Umbilical cord (tissue), 2 donors: ENCODE data around the gene ALS2. TPM values are rescaled to one million over a fixed set of nuclear protein-coding genes. Genes with fewer than 3 reads are reported as not detected.
A peak's percentile ranks its signal among the peaks of the same experiment; 100 is the strongest.

Experiments used
- DNase-seq: peaks from one replicate; pipeline ENCODE4 v3.0.0-alpha.2; 2015; ENCODE audit warnings: low spot score
- total RNA-seq: library from RNA; depleted of rRNA; stranded (reverse); fragments of >200 nt; gene quantifications from one replicate; pipeline ENCODE4 v1.2.3, GENCODE V29; 2014; ENCODE audit warnings: low replicate concordance; ENCODE audit not compliant: insufficient read depth

Gene ALS2
- total RNA-seq, 1 donor from 2014 or later, result 32.7 TPM

DNA sequence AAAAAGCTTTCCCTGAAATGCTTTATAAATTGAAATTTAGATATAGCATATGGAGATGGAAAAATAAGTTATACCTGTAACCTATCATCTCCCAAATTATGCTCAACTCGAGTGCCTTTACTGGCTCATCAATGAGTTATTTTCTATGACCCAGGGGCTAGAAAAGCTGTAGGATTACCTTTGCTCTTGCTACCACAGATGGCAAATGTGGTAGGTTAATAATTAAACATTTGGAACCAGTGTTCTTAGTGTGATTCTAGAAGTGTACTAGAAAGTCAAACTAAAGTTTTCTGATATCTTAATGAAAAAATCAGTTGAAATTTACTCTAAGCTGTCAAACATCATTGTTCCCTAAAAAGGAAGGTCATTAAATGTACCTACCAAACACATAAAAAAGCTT lies 22.5 kb downstream of the ALS2 start:
- no peak for DNase-seq

DNA sequence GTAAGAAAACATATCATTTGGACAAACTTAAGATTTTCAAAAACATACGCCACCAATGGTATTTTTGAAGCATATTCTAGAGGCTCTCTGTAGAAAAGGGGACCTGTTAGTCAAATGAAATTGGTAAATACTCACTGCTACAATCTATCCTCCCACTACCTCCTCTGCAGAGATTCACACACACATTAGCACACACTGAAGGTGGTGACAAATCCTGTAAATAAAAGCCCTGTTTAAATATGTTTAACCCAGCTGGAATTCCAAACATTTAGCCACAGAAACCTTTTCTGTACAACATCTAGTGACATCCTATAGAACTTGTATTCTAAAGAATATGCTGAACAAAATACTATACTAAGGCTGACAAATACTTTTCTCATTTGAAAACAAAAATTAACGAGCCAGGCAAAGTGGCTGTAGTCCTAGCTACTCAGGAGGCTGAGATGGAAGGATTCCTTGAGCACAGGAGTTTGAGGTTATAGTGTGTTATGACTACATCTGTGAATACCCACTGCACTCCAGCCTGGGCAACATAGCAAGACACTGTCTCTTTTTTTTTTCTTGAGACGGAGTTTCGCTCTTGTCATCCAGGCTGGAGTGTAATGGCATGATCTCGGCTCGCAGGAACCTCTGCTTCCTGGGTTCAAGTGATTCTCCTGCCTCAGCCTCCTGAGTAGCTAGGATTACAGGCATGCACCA lies 25.9 kb downstream of the ALS2 start:
- no peak for DNase-seq

DNA sequence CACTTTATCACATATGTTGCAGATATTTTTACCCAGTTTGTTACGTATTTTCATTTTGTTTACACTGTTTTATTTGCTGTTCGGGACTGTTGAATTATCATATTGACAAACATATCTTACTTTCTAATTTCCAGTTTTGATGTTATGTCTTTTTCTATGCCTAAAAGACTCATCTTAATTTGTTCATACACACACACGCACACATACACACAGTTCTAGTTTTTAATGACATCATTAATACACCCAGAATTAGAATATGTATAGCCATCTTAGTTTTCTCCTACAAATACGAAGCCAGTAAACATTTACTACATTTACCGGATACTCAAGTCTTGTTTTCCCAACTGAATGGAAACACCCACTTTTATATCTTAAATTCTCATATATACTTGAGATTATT lies 29.2 kb downstream of the ALS2 start:
- DNase-seq, result no peak

DNA sequence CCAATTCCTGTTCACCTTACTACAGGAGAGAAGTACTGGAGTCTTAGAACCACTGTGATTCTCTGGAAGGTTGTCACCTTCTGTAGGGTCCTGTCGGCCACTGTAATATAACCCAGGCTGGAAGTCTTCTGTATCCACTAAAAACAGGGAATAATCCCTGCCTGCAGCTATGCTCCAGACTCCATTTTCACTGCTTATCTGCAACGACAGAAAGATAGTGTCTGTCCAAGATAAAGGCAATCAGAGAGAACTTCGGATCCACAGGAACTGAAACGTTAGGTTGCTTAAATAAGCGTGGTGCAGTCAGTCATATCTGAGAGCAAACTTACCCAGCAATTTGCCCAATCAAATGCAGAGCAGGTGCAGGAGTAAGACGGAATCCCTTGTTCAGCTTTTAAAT lies 34.2 kb downstream of the ALS2 start:
- no peak for DNase-seq

DNA sequence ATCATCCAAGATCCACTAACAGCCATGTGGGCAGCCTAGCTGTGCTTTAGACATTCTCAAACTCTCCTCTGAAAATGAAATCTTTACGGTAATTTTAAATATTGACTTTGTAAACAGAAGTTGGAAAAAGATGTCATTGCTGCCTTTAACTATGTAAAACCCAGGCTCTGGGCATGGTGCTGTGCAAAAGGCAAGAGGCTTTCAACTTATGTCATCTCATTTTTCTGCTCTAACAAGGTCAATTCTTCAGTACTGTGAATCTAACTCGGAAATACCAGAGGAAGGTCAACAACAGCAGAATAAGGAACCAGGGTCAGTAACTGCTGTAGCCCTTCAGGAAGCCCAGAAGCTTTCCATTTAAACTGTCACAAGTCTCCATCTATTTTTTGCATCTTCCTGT lies 45.2 kb downstream of the ALS2 start:
- DNase-seq, result no peak

DNA sequence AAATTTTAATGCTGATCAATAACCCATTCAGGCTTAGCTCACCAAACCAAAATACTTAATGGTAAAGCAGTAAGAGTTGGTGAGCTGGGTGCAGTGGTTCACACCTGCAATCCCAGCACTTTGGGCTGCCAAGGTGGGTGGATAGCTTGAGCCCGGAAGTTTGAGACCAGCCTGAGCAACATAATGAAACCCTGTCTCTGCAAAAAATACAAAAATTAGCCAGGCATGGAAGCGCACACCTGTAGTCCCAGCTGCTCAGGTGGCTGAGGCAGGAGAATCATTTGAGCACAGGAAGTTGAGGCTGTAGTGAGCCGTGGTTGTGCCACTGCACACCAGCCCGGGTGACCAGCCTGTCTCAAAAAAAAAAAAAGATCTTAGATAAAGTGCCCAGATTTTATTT lies 46.6 kb downstream of the ALS2 start:
- DNase-seq, result no peak

DNA sequence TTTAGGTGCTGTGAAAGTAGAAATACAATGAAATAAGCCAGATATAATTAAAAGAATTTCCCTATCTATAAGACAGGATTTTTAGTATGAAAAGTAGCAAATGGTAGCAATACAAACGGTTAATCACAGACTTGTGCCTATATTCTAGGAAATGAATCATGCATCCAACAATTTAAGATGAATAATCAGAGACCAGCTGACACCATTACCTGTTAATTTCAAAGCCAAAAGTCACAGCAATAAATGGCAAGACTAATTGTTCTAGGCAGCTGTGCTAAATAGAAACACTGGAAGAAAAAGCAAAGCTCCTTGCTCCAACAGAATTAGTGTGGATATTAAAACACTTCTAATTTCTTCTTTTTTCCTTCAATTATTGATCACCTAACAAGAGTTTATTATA lies 47.2 kb downstream of the ALS2 start:
- no peak for DNase-seq

DNA sequence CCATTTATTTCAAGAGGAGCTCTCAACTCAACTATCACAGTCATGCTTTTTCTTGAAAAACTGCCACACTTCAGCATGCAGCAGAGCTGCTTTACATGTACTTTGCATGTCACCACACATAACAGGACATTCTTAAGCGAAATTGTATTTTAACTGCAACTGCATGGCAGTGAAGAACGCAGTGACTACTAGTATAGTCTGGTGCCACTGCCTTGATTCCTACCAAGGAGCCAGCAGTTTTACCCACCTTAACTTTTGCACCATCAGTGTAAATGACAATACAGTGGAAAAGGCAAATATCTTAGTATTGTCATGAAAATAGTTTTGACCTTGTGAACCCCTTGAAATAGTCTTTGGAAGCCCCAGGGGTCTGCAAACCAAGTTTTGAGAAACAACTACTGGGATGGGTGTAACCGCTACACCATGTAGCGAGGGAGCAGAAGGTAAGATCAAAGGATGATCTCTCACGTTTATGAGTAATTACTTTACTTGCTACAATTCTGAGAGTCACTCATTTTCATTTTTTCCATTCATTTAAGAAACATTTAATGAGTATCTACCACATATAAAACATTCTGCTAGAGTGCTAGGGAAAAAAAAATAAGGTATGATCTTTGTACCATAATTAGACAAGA lies 50.0 kb downstream of the ALS2 start:
- DNase-seq, result no peak

DNA sequence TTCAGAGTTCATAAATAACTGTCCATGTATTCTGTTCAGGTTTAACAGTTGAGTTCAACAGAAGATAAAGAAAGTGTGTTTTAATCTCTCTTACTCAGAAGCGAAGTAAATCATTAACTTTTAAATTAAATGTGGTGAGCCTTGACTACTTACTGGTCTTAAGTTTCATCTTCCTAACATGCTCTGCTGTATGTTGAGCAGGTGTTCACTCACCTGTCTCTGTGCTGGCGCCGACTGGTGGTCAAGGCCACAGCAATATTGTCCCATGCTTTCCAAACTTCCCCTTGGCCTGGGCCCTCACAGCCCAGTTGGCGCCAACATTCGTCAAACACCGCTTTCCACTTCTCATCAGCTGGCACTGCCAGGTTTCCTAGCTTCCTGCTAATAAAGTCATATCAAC lies 65.3 kb downstream of the ALS2 start:
- DNase-seq, result no peak

DNA sequence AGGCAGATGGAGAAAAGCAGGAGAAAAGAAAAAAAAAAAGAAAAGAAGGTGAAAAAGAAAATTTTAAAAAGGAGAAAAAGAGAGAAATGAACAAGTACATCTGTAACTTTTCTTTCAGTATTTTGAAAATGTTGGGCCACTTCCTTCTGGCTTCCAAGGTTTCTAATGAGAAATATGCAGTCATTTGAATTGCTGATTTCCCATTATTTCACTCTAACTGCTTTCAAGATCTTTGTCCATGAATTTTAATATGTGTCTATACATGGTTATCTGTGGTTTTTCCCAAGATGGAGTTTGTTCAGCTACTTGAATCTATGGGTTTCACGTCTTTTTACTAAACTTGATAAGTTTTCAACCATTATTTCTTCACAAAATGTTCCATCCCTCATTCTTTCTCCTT lies 68.0 kb downstream of the ALS2 start:
- DNase-seq, result no peak

DNA sequence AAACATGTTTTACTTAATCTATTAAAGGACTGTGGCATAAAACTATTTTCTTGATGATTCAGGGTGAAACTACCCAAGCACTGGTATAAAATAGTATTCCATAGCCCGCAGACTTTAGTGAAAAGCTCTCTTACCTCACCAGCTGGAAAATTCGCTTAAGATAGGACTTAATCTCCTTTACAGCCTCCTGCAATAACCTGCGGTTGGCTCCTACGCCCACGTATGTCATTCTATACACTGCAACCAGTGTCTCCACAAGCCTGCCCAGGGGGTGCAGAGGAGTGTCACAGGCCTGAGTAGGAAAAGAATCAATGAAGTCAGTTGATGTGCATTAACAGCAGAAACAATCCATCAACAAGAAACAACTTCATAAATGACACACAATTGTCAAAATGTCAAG lies 71.0 kb downstream of the ALS2 start:
- no peak for DNase-seq

DNA sequence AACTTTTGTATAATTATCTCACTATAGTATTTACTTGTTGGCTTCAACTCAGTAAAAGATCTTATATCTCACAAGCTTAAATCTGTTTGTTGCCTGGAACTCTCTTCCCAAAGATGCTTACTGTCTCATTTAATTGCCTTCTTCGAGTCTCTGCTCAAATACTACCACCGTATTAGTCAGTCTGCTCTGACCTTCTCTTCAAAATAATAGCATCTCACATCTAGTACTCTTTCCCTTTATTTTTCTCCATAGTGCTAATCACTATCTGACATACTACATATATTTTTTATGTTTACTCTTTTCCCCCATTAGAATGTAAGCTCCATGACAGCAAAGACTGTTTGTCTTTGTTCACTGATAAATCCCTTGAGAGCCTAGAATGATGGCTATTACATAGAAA lies 71.7 kb downstream of the ALS2 start:
- DNase-seq, result no peak

DNA sequence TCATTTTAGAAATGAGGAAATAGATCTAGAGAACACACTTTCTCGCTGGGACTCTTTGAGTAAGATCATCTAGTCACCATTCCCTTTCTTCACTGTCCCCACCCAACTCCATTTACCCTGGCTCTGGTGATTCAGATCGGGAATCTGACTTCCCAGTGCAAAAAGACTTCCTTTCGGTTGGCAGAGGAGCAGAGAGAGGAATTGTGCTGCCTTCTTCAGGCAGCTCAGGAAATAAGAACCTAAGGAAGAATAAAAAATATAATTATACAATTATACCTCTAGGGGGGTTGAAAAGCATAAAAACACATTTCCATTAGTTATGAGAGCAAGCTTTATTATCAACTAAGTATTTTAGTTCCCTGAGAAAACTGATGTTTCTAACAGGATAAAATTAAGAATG lies 73.0 kb downstream of the ALS2 start:
- peak; percentile 10 for DNase-seq

DNA sequence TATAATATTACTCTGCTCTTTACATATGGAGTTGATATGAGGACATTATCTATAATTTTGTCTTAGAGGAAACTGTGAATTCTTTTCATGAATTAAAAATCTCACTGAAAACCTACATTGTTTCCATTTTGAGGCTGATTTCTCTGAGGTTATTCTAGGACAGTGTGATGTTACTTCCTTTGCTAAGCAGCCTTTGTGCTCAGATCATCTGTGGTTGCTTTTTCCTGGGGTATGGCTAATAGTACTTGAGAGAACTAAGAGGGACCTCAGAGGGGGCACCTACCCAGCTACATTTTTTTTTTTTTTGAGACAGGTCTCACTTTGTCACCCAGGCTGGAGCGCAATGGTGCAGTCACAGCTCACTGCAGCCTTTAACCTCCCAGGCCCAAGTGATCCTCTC lies 73.6 kb downstream of the ALS2 start:
- DNase-seq, result no peak

DNA sequence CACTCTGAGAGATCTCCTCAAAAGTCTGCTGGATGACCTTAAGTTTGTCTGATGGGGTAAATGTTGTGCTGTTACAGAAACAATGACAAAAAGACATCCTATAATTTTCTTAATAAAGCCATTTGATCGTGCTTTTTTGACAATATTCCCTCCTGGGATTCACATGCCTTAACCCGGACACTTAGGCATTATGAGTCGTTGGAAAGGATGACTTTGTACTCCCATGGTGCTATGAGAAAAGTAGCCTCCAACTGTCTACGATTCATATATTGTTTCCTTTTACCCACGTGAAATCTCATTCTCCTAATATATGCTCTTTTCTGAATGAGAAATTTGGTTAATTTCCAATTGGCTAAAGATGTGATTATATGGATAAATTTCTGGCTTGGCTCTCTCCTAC lies 76.2 kb downstream of the ALS2 start:
- no peak for DNase-seq

DNA sequence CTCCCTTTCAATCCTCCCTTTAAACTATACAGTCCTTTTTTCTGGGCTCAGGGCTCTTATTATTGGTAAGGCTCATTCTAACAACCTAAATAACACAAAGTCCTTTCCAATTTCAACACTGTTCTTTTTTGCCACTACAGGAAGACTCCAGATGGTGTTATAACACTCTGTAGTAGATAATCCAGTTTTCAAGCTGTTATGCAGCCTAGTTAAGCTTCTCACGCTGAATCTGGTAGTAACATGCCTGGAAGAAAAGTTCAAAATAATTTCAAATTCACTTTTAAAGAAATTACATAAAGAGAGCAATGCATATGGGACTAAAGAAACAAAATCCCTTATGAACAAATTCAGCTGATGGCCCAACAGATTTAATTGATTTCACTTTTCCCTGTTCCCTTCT lies 79.1 kb downstream of the ALS2 start:
- no peak for DNase-seq

DNA sequence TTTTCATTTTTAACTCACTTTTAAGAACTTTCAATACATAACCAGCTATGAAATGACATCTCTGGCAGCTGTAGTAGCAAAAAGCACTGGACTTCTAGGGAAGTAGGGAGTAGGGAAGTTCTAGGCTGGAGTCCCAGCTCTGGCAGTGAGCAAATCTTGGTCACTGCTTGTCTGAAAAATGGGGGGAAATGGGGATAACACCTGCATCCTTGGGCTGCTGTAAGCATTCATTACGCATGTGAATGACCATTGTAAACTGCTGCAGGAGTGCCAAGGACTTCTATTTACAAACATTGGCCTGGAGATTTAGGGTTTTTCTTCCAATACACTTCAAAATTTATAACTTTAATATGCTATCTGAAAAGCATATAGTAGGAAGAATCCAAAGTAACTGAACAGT lies 81.3 kb downstream of the ALS2 start:
- no peak for DNase-seq

DNA sequence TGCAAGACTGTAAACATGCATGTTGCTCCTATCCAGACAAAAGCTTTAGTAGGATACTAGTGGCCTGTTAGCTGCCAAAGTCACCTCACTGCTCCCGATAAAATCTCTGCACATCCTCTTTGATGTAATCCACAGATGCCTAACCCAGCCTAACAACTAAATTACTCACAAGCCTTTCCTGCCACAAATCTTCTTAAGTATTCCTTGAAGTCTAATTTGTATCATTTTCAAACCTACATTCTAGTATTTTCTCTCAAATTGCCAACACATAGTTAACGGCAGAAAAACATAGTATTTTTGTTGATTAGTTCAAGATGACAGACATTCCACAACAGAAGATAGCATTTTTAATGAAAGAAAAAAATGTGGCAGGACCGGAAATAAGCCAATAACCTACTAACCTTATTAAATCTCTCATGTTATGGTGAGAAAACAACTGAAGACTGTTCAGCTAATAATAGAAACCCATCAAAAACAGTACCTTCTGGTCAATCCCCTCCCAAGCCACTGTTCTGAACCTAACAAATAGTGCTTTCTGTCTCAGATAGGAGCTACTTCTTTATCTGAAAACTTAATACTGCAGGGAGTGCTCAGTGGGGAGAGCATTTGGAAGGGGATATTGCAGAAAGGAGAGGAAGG lies 82.0 kb downstream of the ALS2 start, which contains the start of gene MPP4:
Gene MPP4 (minus strand): TSS at position 57 of the 639 bp plus-strand sequence. CDS start 4,690 bp downstream, outside the sequence.
- DNase-seq, result peak; percentile 44

DNA sequence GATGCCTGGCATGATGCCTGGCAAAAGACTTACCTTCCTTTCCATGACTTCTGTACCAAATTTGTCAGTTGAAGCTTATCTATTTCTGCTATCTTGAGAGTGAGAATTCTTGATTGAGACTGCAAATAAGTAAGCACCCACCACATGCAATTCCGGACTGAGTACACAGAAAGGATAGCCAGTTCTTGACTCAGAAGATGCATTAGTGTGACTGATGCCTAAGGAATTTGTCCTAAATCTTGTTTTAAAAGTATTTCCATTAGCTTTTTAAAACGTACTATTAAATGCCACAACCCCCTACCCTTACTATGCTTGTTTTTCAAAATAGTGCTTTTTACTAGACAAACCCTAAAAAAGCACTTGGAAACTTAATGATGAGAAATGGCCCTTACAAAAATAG lies 82.8 kb downstream of the ALS2 start:
- DNase-seq, result peak; percentile 62

DNA sequence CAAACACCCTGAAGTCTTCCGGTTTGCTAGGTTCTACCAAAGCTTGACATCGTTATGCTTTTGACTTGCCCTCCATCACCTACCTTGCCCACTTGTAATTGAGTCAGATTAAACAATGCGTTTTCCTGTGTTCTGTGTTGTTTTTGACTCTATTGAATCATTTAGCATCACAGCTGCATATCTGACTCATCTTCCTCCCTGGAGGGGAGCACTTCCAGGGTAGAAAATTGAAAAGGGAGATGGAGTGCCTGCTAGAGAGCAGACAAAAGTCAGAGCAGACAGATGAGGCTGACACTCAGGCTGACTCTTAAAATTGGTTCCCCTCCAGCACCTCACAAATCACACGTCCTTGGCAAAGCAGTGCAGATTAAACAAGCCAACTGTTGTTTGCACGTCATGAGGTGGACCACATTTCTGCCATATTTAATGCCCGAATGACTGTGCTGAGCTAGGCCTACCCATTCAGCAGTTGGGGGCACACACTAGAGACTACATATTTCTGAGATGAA lies 84.5 kb downstream of the ALS2 start:
- DNase-seq, result peak; percentile 14

DNA sequence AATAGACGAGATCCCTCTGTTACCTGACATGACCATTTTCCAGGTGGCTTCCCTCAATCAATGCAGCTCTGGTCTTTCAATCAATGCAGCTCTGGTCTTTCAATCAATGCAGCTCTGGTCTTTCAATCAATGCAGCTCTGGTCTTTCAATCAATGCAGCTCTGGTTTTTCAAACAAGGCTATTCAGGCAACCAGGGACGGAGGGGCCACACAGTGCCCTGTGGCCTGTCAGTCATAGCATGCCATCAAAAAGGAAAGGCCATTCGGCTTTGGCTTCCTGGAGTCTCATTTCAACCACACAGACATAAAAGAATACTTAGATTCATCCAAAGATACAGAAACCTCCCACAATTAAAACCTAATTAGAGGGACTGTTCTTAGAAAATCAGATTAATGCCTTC lies 95.6 kb downstream of the ALS2 start:
- DNase-seq, result no peak

DNA sequence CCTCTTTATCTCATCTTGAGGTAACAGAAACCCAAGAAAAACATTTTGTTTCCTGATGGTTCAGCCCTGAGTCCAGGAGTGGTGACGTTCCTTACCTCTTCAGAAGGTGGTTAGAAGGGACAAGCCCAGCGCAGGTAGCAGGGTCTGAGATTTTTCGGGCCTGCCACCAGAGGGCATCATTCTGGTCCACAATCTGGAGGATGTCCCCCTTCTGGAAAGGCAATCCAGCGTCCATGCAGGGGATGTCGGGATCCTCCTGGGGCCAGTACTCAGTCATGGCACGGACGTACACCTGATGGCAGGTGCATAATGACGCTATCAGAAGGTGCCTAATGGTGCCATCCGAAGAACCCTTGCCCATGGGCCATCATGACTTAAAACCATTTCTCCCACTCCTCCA lies 100.0 kb downstream of the ALS2 start:
- no peak for DNase-seq

DNA sequence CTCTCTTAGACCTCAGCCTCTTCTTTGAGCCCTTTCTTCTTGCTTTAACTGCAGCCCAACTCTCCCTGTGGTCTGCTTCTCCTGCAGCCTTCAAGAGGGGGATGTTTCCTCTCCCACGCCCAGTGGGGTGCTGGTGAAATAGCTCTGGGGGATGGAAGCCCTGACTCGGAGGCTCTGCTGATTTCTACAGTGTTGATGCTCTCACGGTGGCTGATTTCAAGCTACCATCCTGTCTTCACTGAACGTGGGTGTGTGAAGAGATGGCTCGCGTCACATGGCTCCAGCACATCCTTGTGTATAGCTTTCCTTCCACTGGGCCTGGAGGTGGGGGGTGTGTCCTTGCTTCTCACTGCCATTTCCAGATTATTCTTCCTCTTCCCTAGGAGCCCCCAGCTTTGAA lies 102.3 kb downstream of the ALS2 start:
- DNase-seq, result no peak
